Inflammatory macrophage (primary cell): ENCODE measurements around the gene WFDC10B.
"Not testable (repeated sequence)": the region's sequence is repeated elsewhere in the genome, so short reads cannot be mapped to it uniquely, and the experiment has no call there.

Source experiments
- DNase-seq, 2 donors: peaks; one replicate each; pipeline ENCODE4 v3.0.0-alpha.2; 2020 to 2022
- total RNA-seq, 18 experiments: gene quantifications; one replicate each; lab custom pipeline; 2026; ENCODE audit warnings: mixed read lengths in 6 of 18, inconsistent platforms in 2 of 18; lab: John Stamatoyannopoulos, UW

Gene WFDC10B
- 0 to 0.25 (median 0) reads per million in 18 experiments for total RNA-seq

GRCh38 chr20:45704969-45705637 lies at the start of gene WFDC10B:
TSS of gene WFDC10B (minus strand) at chr20:45705019. CDS start at chr20:45685992, 19,027 bp downstream.
- no peak for DNase-seq

- DNase-seq, result no peak
Measured at GRCh38 chr20:45752746-45753145, 47.9 kb upstream of the WFDC10B start.

GRCh38 chr20:45751721-45752120 lies 46.9 kb upstream of the WFDC10B start:
- DNase-seq, result no peak

GRCh38 chr20:45745015-45745414 lies 40.2 kb upstream of the WFDC10B start:
- no peak for DNase-seq

- DNase-seq, result no peak
Measured at GRCh38 chr20:45742596-45742995, 37.8 kb upstream of the WFDC10B start.

- DNase-seq, result no peak
Measured at GRCh38 chr20:45735988-45736387, 31.2 kb upstream of the WFDC10B start.

GRCh38 chr20:45735552-45735951 lies 30.7 kb upstream of the WFDC10B start:
- DNase-seq, result no peak

- DNase-seq, result no peak
Measured at GRCh38 chr20:45732199-45732598, 27.4 kb upstream of the WFDC10B start.

- no peak for DNase-seq
Measured at GRCh38 chr20:45727044-45727443, 22.2 kb upstream of the WFDC10B start.

GRCh38 chr20:45725134-45725533 lies 20.3 kb upstream of the WFDC10B start:
- DNase-seq, result no peak

GRCh38 chr20:45722047-45722446 lies 17.2 kb upstream of the WFDC10B start, which contains the start of gene SPINT4:
TSS of gene SPINT4 (plus strand) at chr20:45722347. CDS start at chr20:45722368, 21 bp downstream.
- no peak for DNase-seq

GRCh38 chr20:45716141-45716688 lies 11.4 kb upstream of the WFDC10B start:
- not testable (repeated sequence) for DNase-seq

- no peak for DNase-seq
Measured at GRCh38 chr20:45701873-45702272, 2.9 kb downstream of the WFDC10B start, which contains the start of gene WFDC13. TSS of gene WFDC13 (plus strand) at chr20:45702038. CDS start at chr20:45702124, 86 bp downstream.

- DNase-seq, result no peak
Measured at GRCh38 chr20:45701104-45701503, 3.7 kb downstream of the WFDC10B start.

- no peak for DNase-seq
Measured at GRCh38 chr20:45695496-45695895, 9.3 kb downstream of the WFDC10B start.

GRCh38 chr20:45693346-45693745 lies 11.5 kb downstream of the WFDC10B start:
- not testable (repeated sequence) for DNase-seq

- DNase-seq, result peak in 1 of 2 donors; percentile 4
Measured at GRCh38 chr20:45685896-45686295, 18.9 kb downstream of the WFDC10B start.

- no peak for DNase-seq
Measured at GRCh38 chr20:45679650-45680049, 25.2 kb downstream of the WFDC10B start.

- DNase-seq, result no peak
Measured at GRCh38 chr20:45672765-45673164, 32.1 kb downstream of the WFDC10B start.

- no peak for DNase-seq
Measured at GRCh38 chr20:45670139-45670538, 34.7 kb downstream of the WFDC10B start, which contains the start of gene WFDC11. TSS of gene WFDC11 (minus strand) at chr20:45670239. CDS start at chr20:45650600, 19,639 bp downstream.

- DNase-seq, result not testable (repeated sequence)
Measured at GRCh38 chr20:45657038-45657437, 47.8 kb downstream of the WFDC10B start.

- not testable (repeated sequence) for DNase-seq
Measured at GRCh38 chr20:45651726-45652125, 53.1 kb downstream of the WFDC10B start.

GRCh38 chr20:45649312-45649863 lies 55.4 kb downstream of the WFDC10B start:
- DNase-seq, result no peak
